Esophagus squamous epithelium (tissue), 5 donors: ENCODE results near the gene CD58. TPM values are rescaled to one million over a fixed set of nuclear protein-coding genes. Genes with fewer than 3 reads are reported as not detected.

Experiments
- DNase-seq: peaks from one replicate; lab custom pipeline; 2025; lab: John Stamatoyannopoulos, UW
- H3K27ac ChIP-seq, 4 donors: fragments of 200-600 bp; sonication (generic); one replicate each; pipeline ENCODE4 v1.5.1; 2016 to 2019; ENCODE audit warnings: mild to moderate bottlenecking in 1 of 4
- H3K27me3 ChIP-seq, 4 donors: fragments of 200-600 bp; sonication (generic); 1 replicate in 3 of 4; 2 replicates in 1 of 4; pipeline versions ENCODE4 v1.5.1 to v1.6.0; 2017 to 2021; ENCODE audit warnings: antibody characterized with exemption in 1 of 4
- H3K36me3 ChIP-seq, 3 donors: fragments of 200-600 bp; sonication (generic); one replicate each; pipeline ENCODE4 v1.5.1; 2016 to 2019
- H3K4me1 ChIP-seq, 3 donors: fragments of 200-600 bp; sonication (generic); one replicate each; pipeline ENCODE4 v1.5.1; 2017 to 2019
- H3K4me3 ChIP-seq, 4 donors: fragments of 200-600 bp; sonication (generic); 1 replicate in 3 of 4; 2 replicates in 1 of 4; pipeline ENCODE4 v1.5.1; 2016 to 2019; ENCODE audit warnings: mild to moderate bottlenecking in 2 of 4, moderate library complexity in 1 of 4
- H3K9me3 ChIP-seq, 3 donors: fragments of 200-600 bp; sonication (generic); one replicate each; pipeline ENCODE4 v1.5.1; 2016 to 2019
- CTCF ChIP-seq, 6 experiments: fragments of 450-650 bp in 4 of 6; fragments of 200-600 bp in 2 of 6; sonication (generic) in 2 of 6; IDR thresholded peaks; one replicate each; pipeline ENCODE4 v1.5.1; 2016 to 2019; ENCODE audit warnings: antibody characterized with exemption in 6 of 6, mild to moderate bottlenecking in 4 of 6, moderate library complexity in 4 of 6
- POLR2A ChIP-seq, 4 donors: fragments of 450-650 bp; IDR thresholded peaks; one replicate each; pipeline ENCODE4 v1.6.1; 2017; ENCODE audit warnings: antibody characterized with exemption in 4 of 4, mild to moderate bottlenecking in 4 of 4, moderate library complexity in 3 of 4
- WGBS, 2 donors: methylation state at CpG; one replicate each; pipeline ENCODE4 v1.1.5; 2018; 5-methylcytosine and 5-hydroxymethylcytosine counted together
- intact Hi-C: fragments of 100-400 bp; cut with DNase I; formaldehyde crosslinking; loops from one replicate; pipeline ENCODE4 v1.15.0; 2022
- total RNA-seq, 4 donors: library from RNA; depleted of rRNA; stranded (reverse); fragments of >200 nt; gene quantifications; one replicate each; pipeline ENCODE4 v1.1.0, GENCODE V29; 2016
- donor health status: DM: yes; HTN: yes; CAD: no.

CD58 gene
- total RNA-seq, 4 donors from 2014 or later = 19.4 to 54.4 (median 32.5) TPM

GRCh38 chr1:116531917-116532316 lies 38.9 kb downstream of the CD58 start:
- Histone ChIP-seq H3K4me3 (no peak overlapping the region), H3K9me3 (no peaks in the 10 kb centered on the region), H3K27me3 (no peaks in the 10 kb centered on the region), H3K36me3 (peaks cover 3 to 46% (median 7%) of the 10 kb centered on the region in 3 donors), H3K4me1 (peaks cover under 1 to 15% (median 4%) of the 10 kb centered on the region in 3 donors), H3K27ac (no peak overlapping the region)
- TF ChIP-seq CTCF (IDR thresholded peaks at IDR 0.05) (no peak), POLR2A (IDR thresholded peaks at IDR 0.05) (no peak)
- intact Hi-C loops = no loop called here
- no peak for DNase-seq
- 95 to 100% methylated on average over 3 of the region's 13 CpGs for WGBS, 2 donors

- WGBS, 2 donors = 74 to 91% methylated on average over 3 of the region's 3 CpGs
- H3K36me3 ChIP-seq = peaks cover 3 to 31% (median 7%) of the 10 kb centered on the region in 3 donors
Observed at GRCh38 chr1:116529681-116530080, 41.1 kb downstream of the CD58 start.

GRCh38 chr1:116529199-116529631 lies 41.6 kb downstream of the CD58 start:
- WGBS, 2 donors = 80 to 86% methylated on average over 3 of the region's 3 CpGs
- TF ChIP-seq POLR2A (IDR thresholded peaks at IDR 0.05) = no peak
- TF ChIP-seq CTCF (IDR thresholded peaks at IDR 0.05) = no peak
- Histone ChIP-seq H3K4me1 (peaks cover 0 to 3% (median 0%) of the 10 kb centered on the region in 3 donors), H3K9me3 (no peaks in the 10 kb centered on the region), H3K27me3 (no peaks in the 10 kb centered on the region), H3K27ac (no peak overlapping the region), H3K36me3 (peaks cover 0 to 26% (median 7%) of the 10 kb centered on the region in 3 donors), H3K4me3 (no peak overlapping the region)
- intact Hi-C loops = no loop called here
- DNase-seq = no peak

More at GRCh38 chr1:116529681-116530080, 41.1 kb downstream of the CD58 start:
- Histone ChIP-seq H3K27ac (no peak overlapping the region), H3K4me3 (no peak overlapping the region), H3K4me1 (peaks cover 0 to 3% (median 0%) of the 10 kb centered on the region in 3 donors), H3K27me3 (no peaks in the 10 kb centered on the region), H3K9me3 (no peaks in the 10 kb centered on the region)
- DNase-seq = no peak
- no peak for TF ChIP-seq POLR2A (IDR thresholded peaks at IDR 0.05)
- TF ChIP-seq CTCF (IDR thresholded peaks at IDR 0.05) = no peak
- intact Hi-C loops = no loop called here

- Histone ChIP-seq H3K27ac (no peak overlapping the region), H3K9me3 (no peaks in the 10 kb centered on the region), H3K4me1 (peaks cover 0 to 3% (median 0%) of the 10 kb centered on the region in 3 donors), H3K36me3 (peaks cover 0 to 21% (median 3%) of the 10 kb centered on the region in 3 donors), H3K4me3 (no peak overlapping the region), H3K27me3 (no peaks in the 10 kb centered on the region)
- TF ChIP-seq CTCF (IDR thresholded peaks at IDR 0.05) (no peak), POLR2A (IDR thresholded peaks at IDR 0.05) (no peak)
- DNase-seq = no peak
- WGBS, 2 donors = 88 to 94% methylated on average over 1 of the region's 1 CpG
- intact Hi-C loops = no loop called here
Observed at GRCh38 chr1:116528329-116529083, 42.3 kb downstream of the CD58 start.

- WGBS, 2 donors = 89 to 90% methylated on average over 2 of the region's 2 CpGs
- Histone ChIP-seq H3K4me1 (no peaks in the 10 kb centered on the region), H3K36me3 (peaks cover 0 to 21% (median 0%) of the 10 kb centered on the region in 3 donors), H3K4me3 (no peak overlapping the region), H3K9me3 (no peaks in the 10 kb centered on the region), H3K27ac (no peak overlapping the region), H3K27me3 (no peaks in the 10 kb centered on the region)
- intact Hi-C loops = no loop called here
- TF ChIP-seq POLR2A (IDR thresholded peaks at IDR 0.05) (no peak), CTCF (IDR thresholded peaks at IDR 0.05) (no peak)
- no peak for DNase-seq
Observed at GRCh38 chr1:116525440-116525839, 45.4 kb downstream of the CD58 start.
